ENCODE data around the gene JARID2.

JARID2 gene

GRCh38 chr6:15245361-15246216 lies at the start of gene JARID2:
TSS of gene JARID2 (plus strand) at chr6:15246069. CDS start at chr6:15246540, 471 bp downstream.
- CTCF ChIA-PET = interaction anchor here (0.5 to 1.2 kb wide), 5 partner anchors 19 to 753 kb away, joined by 3 to 4 read pairs (median 3); no protein-coding TSS in a partner anchor
- no peaks in the 10 kb centered on the region for H3K9me3 ChIP-seq (ENCODE audit: control insufficient read depth, insufficient read depth, low read depth, low read length)
- peaks cover 9% of the 10 kb centered on the region for H3K4me1 ChIP-seq (ENCODE audit: control insufficient read depth, insufficient read depth, low read length)
- peak within 1 kb of the TSS; percentile 97 for H3K27ac ChIP-seq (ENCODE audit: extremely low read depth, low read depth, low read length)
- POLR2A ChIA-PET = interaction anchor here (0.6 to 1.4 kb wide), 8 partner anchors 20 to 395 kb away, joined by 3 to 10 read pairs (median 4); no protein-coding TSS in a partner anchor
- peak within 1 kb of the TSS; percentile 96 for H3K4me3 ChIP-seq (ENCODE audit: low read depth, low read length)
- no peaks in the 10 kb centered on the region for H3K36me3 ChIP-seq (ENCODE audit: control insufficient read depth in 2 of 2, insufficient read depth in 1 of 2, low read length in 2 of 2)
- TF ChIP-seq ZEB2 (tag by site-specific recombination; IDR thresholded peaks at IDR 0.05) (peak; percentile 88), ZNF658 (tag by site-specific recombination; IDR thresholded peaks at IDR 0.05) (no peak), ZNF26 (tag by site-specific recombination; IDR thresholded peaks at IDR 0.05) (no peak), ZNF747 (tag by site-specific recombination; IDR thresholded peaks at IDR 0.05) (no peak), ZNF335 (tag by site-specific recombination; conservative IDR thresholded peaks at IDR 0.05) (peak; percentile 99), ZNF324 (tag by site-specific recombination; IDR thresholded peaks at IDR 0.05) (0 out of 2 replicates have a peak, but pooled peaks have one; percentile 35), KLF16 (tag by site-specific recombination; IDR thresholded peaks at IDR 0.05) (no peak), ZFP3 (tag by site-specific recombination; IDR thresholded peaks at IDR 0.05; ENCODE audit: low read depth) (no peak), ZBTB7A (tag by site-specific recombination; IDR thresholded peaks at IDR 0.05; ENCODE audit: low read depth) (no peak; the same call in none of the 2 replicates), ZNF404 (tag by site-specific recombination; IDR thresholded peaks at IDR 0.05) (no peak), OVOL3 (tag by site-specific recombination; IDR thresholded peaks at IDR 0.05) (no peak), ZNF521 (tag by site-specific recombination; IDR thresholded peaks at IDR 0.05) (no peak), ZNF670 (tag by site-specific recombination; IDR thresholded peaks at IDR 0.05; ENCODE audit: low read depth) (no peak), ZNF138 (tag by site-specific recombination; IDR thresholded peaks at IDR 0.05; ENCODE audit: borderline replicate concordance) (no peak), TSHZ1 (tag by site-specific recombination; IDR thresholded peaks at IDR 0.05; ENCODE audit: borderline replicate concordance) (no peak), ZNF548 (tag by site-specific recombination; IDR thresholded peaks at IDR 0.05) (no peak), ZNF292 (tag by site-specific recombination; IDR thresholded peaks at IDR 0.05; ENCODE audit: borderline replicate concordance, low read depth) (no peak), ZNF580 (tag by site-specific recombination; IDR thresholded peaks at IDR 0.05) (no peak), PRDM6 (tag by site-specific recombination; IDR thresholded peaks at IDR 0.05) (peak; percentile 8; the same call in 1 of the 2 replicates), ZNF239 (tag by site-specific recombination; IDR thresholded peaks at IDR 0.05) (no peak), ZSCAN18 (tag by site-specific recombination; IDR thresholded peaks at IDR 0.05) (no peak), YY2 (tag by site-specific recombination; IDR thresholded peaks at IDR 0.05) (peak; percentile 85), ZNF157 (tag by site-specific recombination; IDR thresholded peaks at IDR 0.05) (no peak), HOXC10 (CRISPR knock-in tag; IDR thresholded peaks at IDR 0.05) (no peak), ZNF660 (tag by site-specific recombination; IDR thresholded peaks at IDR 0.05) (peak; percentile 60), ZNF398 (tag by site-specific recombination; IDR thresholded peaks at IDR 0.05) (peak; percentile 74), ZNF48 (tag by site-specific recombination; IDR thresholded peaks at IDR 0.05) (no peak)
